ENCODE results near the gene GAS2L1. TPM values are rescaled to one million over a fixed set of nuclear protein-coding genes. Genes with fewer than 3 reads are reported as not detected.

The GAS2L1 gene
- total RNA-seq, 1 experiment from 2014 or later: 68.8 TPM

DNA sequence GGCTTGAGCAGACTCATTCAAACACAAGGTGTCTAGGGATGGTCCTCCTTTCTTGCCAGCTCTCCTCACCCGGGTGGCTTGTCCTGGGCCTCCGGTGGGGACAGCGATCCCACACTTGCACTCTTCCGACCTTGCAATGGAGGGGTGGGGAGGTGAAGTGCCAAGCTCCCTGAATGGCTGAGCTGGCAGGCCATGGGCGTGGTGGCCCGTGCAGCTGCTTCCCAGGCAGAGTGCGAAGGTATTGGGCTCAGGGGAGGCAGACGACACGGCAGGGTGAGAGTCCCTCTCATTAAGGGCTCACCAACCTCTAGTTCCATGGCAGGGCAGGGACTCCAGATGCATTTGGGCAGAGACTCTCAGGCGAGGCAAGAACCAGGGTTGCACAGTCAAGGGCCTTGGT lies 20.0 kb downstream of the GAS2L1 start:
- H3K36me3 ChIP-seq (ENCODE audit: control insufficient read depth, insufficient read depth, low read length): no peaks in the 10 kb centered on the region
- ChIA-PET CTCF (no interaction called here), POLR2A (interaction anchor here (0.5 kb wide), 1 partner anchor 27 kb away, joined by 3 read pairs; no protein-coding TSS in a partner anchor)
- intact Hi-C loops (cut with micrococcal nuclease; ENCODE audit: unreplicated experiment) (no loop called here), in situ Hi-C loops (cut with HindIII; ENCODE audit: low pct_unique_long_range_greater_than_20kb, low sequenced_read_pairs) (no loop called here)
- no peak overlapping the region for H3K27ac ChIP-seq (ENCODE audit: low read length)
- BruUV-seq (replicated peaks): no TSS peak
- ATAC-seq (no peak), DNase-seq (ENCODE audit: low read depth, low spot score) (no peak)
- H3K4me3 ChIP-seq (ENCODE audit: low read depth in 2 of 2, low read length in 2 of 2): no peak overlapping the region
- no peaks in the 10 kb centered on the region for H3K4me1 ChIP-seq (ENCODE audit: control insufficient read depth, insufficient read depth, low read length)
- H3K27me3 ChIP-seq (ENCODE audit: control insufficient read depth, insufficient read depth, low read length): no peaks in the 10 kb centered on the region
- H3K9me3 ChIP-seq (ENCODE audit: control insufficient read depth, insufficient read depth, low read depth, low read length): no peaks in the 10 kb centered on the region
- TF ChIP-seq, protein P1, sequence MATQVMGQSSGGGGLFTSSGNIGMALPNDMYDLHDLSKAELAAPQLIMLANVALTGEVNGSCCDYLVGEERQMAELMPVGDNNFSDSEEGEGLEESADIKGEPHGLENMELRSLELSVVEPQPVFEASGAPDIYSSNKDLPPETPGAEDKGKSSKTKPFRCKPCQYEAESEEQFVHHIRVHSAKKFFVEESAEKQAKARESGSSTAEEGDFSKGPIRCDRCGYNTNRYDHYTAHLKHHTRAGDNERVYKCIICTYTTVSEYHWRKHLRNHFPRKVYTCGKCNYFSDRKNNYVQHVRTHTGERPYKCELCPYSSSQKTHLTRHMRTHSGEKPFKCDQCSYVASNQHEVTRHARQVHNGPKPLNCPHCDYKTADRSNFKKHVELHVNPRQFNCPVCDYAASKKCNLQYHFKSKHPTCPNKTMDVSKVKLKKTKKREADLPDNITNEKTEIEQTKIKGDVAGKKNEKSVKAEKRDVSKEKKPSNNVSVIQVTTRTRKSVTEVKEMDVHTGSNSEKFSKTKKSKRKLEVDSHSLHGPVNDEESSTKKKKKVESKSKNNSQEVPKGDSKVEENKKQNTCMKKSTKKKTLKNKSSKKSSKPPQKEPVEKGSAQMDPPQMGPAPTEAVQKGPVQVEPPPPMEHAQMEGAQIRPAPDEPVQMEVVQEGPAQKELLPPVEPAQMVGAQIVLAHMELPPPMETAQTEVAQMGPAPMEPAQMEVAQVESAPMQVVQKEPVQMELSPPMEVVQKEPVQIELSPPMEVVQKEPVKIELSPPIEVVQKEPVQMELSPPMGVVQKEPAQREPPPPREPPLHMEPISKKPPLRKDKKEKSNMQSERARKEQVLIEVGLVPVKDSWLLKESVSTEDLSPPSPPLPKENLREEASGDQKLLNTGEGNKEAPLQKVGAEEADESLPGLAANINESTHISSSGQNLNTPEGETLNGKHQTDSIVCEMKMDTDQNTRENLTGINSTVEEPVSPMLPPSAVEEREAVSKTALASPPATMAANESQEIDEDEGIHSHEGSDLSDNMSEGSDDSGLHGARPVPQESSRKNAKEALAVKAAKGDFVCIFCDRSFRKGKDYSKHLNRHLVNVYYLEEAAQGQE (IDR thresholded peaks at IDR 0.05; ENCODE audit: insufficient read depth in 1 of 2, low read depth in 2 of 2, low read length in 1 of 2): no peak
- TF ChIP-seq POLR2AphosphoS5 (IDR thresholded peaks at IDR 0.05; ENCODE audit: low read depth, low read length) (no peak), TCF7L2 (IDR thresholded peaks at IDR 0.05; ENCODE audit: low read depth, low read length) (no peak), SIN3A (IDR thresholded peaks at IDR 0.05; ENCODE audit: borderline replicate concordance, insufficient read depth, low read depth, low read length) (no peak)
- TF ChIP-seq, protein P2, sequence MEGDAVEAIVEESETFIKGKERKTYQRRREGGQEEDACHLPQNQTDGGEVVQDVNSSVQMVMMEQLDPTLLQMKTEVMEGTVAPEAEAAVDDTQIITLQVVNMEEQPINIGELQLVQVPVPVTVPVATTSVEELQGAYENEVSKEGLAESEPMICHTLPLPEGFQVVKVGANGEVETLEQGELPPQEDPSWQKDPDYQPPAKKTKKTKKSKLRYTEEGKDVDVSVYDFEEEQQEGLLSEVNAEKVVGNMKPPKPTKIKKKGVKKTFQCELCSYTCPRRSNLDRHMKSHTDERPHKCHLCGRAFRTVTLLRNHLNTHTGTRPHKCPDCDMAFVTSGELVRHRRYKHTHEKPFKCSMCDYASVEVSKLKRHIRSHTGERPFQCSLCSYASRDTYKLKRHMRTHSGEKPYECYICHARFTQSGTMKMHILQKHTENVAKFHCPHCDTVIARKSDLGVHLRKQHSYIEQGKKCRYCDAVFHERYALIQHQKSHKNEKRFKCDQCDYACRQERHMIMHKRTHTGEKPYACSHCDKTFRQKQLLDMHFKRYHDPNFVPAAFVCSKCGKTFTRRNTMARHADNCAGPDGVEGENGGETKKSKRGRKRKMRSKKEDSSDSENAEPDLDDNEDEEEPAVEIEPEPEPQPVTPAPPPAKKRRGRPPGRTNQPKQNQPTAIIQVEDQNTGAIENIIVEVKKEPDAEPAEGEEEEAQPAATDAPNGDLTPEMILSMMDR (IDR thresholded peaks at IDR 0.05): no peak

DNA sequence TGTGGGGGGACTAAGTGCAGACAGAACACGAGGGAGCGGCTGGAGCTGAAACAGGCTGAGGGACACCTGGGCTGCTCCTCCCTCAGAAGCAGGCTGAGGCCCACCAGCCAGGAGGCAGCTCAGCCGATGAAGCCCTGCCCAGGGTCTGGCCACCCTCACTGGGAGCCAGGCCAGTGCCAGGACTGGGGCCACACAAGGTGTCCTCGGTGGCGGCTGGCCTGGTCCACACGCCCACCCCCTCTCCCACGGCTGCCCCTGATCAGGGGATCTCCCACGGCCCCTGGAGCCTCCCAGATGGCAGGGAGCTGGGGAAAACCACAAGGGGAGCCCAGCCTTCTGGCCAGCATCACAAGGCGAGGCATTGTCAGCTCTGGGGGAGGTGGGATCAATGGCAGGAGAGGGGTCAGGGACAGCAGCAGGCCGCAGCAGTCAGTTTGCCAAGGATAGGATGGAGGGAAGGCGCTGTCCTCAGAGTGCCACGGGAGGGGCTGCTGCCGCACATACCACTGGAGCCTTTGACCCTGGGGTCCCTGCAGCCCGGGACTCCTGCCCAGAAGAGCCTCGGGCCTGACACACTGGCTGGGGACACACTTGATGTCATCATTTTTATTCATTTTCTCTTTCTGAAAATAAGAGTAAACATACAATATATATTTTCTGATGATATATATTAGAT lies 20.8 kb downstream of the GAS2L1 start:
- H3K36me3 ChIP-seq (ENCODE audit: control insufficient read depth, insufficient read depth, low read length): no peaks in the 10 kb centered on the region
- ChIA-PET POLR2A (interaction anchor here (0.5 kb wide), 1 partner anchor 28 kb away, joined by 3 read pairs; no protein-coding TSS in a partner anchor), CTCF (no interaction called here)
- no peak for ATAC-seq
- no TSS peak for BruUV-seq (replicated peaks)
- TF ChIP-seq TCF7L2 (IDR thresholded peaks at IDR 0.05; ENCODE audit: low read depth, low read length): no peak
- no peak for TF ChIP-seq SIN3A (IDR thresholded peaks at IDR 0.05; ENCODE audit: borderline replicate concordance, insufficient read depth, low read depth, low read length)
- TF ChIP-seq, protein P2 (IDR thresholded peaks at IDR 0.05): no peak
- TF ChIP-seq POLR2AphosphoS5 (IDR thresholded peaks at IDR 0.05; ENCODE audit: low read depth, low read length): no peak
- TF ChIP-seq, protein P1 (IDR thresholded peaks at IDR 0.05; ENCODE audit: insufficient read depth in 1 of 2, low read depth in 2 of 2, low read length in 1 of 2): no peak
- H3K9me3 ChIP-seq (ENCODE audit: control insufficient read depth, insufficient read depth, low read depth, low read length): no peaks in the 10 kb centered on the region
- H3K27ac ChIP-seq (ENCODE audit: low read length): no peak overlapping the region
- intact Hi-C loops (cut with micrococcal nuclease; ENCODE audit: unreplicated experiment) (no loop called here), in situ Hi-C loops (cut with HindIII; ENCODE audit: low pct_unique_long_range_greater_than_20kb, low sequenced_read_pairs) (no loop called here)
- H3K4me1 ChIP-seq (ENCODE audit: control insufficient read depth, insufficient read depth, low read length): no peaks in the 10 kb centered on the region
- no peaks in the 10 kb centered on the region for H3K27me3 ChIP-seq (ENCODE audit: control insufficient read depth, insufficient read depth, low read length)
- DNase-seq (ENCODE audit: low read depth, low spot score): no peak
- no peak overlapping the region for H3K4me3 ChIP-seq (ENCODE audit: low read depth in 2 of 2, low read length in 2 of 2)
